Activated CD8-positive, alpha-beta memory T cell treated with anti-CD3 and anti-CD28 coated beads for 24 hours (primary cell): Measurements from ENCODE around the gene LRRC8A.
"Not testable (repeated sequence)": the region's sequence is repeated elsewhere in the genome, so short reads cannot be mapped to it uniquely, and the experiment has no call there.

Experiments
- DNase-seq: peaks from one replicate; pipeline ENCODE4 v3.0.0-alpha.2; 2020

The LRRC8A gene

GRCh38 chr9:128870128-128870940, 11.6 kb upstream of the LRRC8A start:
- DNase-seq: no peak

GRCh38 chr9:128870941-128871265, 11.0 kb upstream of the LRRC8A start:
- DNase-seq: not testable (repeated sequence)

GRCh38 chr9:128877852-128878251, 4.1 kb upstream of the LRRC8A start:
- no peak for DNase-seq

GRCh38 chr9:128882677-128883603, 1.0 kb downstream of the LRRC8A start:
- DNase-seq: no peak

GRCh38 chr9:128884164-128884563, 2.2 kb downstream of the LRRC8A start:
- DNase-seq: no peak

- no peak for DNase-seq
Observed at GRCh38 chr9:128885376-128885775, 3.4 kb downstream of the LRRC8A start.

- DNase-seq: no peak
Observed at GRCh38 chr9:128885798-128886197, 3.9 kb downstream of the LRRC8A start.

- no peak for DNase-seq
Observed at GRCh38 chr9:128886211-128886891, 4.4 kb downstream of the LRRC8A start.

- no peak for DNase-seq
Observed at GRCh38 chr9:128887049-128887448, 5.1 kb downstream of the LRRC8A start.

GRCh38 chr9:128887914-128888350, 6.0 kb downstream of the LRRC8A start:
- DNase-seq: no peak

GRCh38 chr9:128891321-128892220, 9.6 kb downstream of the LRRC8A start:
- DNase-seq: no peak

- no peak for DNase-seq
Observed at GRCh38 chr9:128892221-128892921, 10.4 kb downstream of the LRRC8A start.

GRCh38 chr9:128893354-128893753, 11.4 kb downstream of the LRRC8A start:
- DNase-seq: no peak

GRCh38 chr9:128894764-128895163, 12.8 kb downstream of the LRRC8A start:
- no peak for DNase-seq

GRCh38 chr9:128895556-128895955, 13.6 kb downstream of the LRRC8A start:
- DNase-seq: no peak

- DNase-seq: no peak
Observed at GRCh38 chr9:128898382-128898781, 16.4 kb downstream of the LRRC8A start.

GRCh38 chr9:128898845-128899565, 17.1 kb downstream of the LRRC8A start:
- no peak for DNase-seq

- no peak for DNase-seq
Observed at GRCh38 chr9:128899566-128900322, 17.8 kb downstream of the LRRC8A start.

- DNase-seq: no peak
Observed at GRCh38 chr9:128901379-128901778, 19.4 kb downstream of the LRRC8A start.

- DNase-seq: peak; percentile 64
Observed at GRCh38 chr9:128901822-128902221, 19.9 kb downstream of the LRRC8A start.
